IPS DF 4.7 (cell line): ENCODE data around the gene RPL19.

Source experiments
- DNase-seq: peaks from one replicate; pipeline ENCODE4 v3.0.0-alpha.2; 2013; ENCODE audit warnings: low spot score; ENCODE audit errors: extremely low read depth

The RPL19 gene

GRCh38 chr17:39223907-39224777, 24.1 kb downstream of the RPL19 start:
- DNase-seq: no peak

GRCh38 chr17:39224778-39225307, 24.8 kb downstream of the RPL19 start:
- no peak for DNase-seq

- no peak for DNase-seq
Measured at GRCh38 chr17:39225308-39225958, 25.4 kb downstream of the RPL19 start, which contains the start of gene STAC2. Gene STAC2 (minus strand): TSS chr17:39225945. CDS start chr17:39225502, 443 bp downstream.

- DNase-seq: no peak
Measured at GRCh38 chr17:39225959-39226683, 26.0 kb downstream of the RPL19 start.

GRCh38 chr17:39227364-39227919, 27.4 kb downstream of the RPL19 start:
- no peak for DNase-seq

- no peak for DNase-seq
Measured at GRCh38 chr17:39229274-39229913, 29.3 kb downstream of the RPL19 start.

- DNase-seq: no peak
Measured at GRCh38 chr17:39230361-39230760, 30.3 kb downstream of the RPL19 start.

GRCh38 chr17:39231091-39231561, 31.0 kb downstream of the RPL19 start:
- DNase-seq: no peak

- no peak for DNase-seq
Measured at GRCh38 chr17:39231591-39232551, 31.8 kb downstream of the RPL19 start.

GRCh38 chr17:39235555-39236449, 35.7 kb downstream of the RPL19 start:
- peak; percentile 89 for DNase-seq

- DNase-seq: no peak
Measured at GRCh38 chr17:39236450-39236927, 36.4 kb downstream of the RPL19 start.

- no peak for DNase-seq
Measured at GRCh38 chr17:39236981-39237441, 36.9 kb downstream of the RPL19 start.

GRCh38 chr17:39237586-39237985, 37.5 kb downstream of the RPL19 start:
- DNase-seq: no peak

GRCh38 chr17:39238311-39238972, 38.4 kb downstream of the RPL19 start:
- no peak for DNase-seq

- DNase-seq: peak; percentile 58
Measured at GRCh38 chr17:39239640-39240314, 39.7 kb downstream of the RPL19 start.

GRCh38 chr17:39240631-39241030, 40.5 kb downstream of the RPL19 start:
- no peak for DNase-seq

- no peak for DNase-seq
Measured at GRCh38 chr17:39243155-39243554, 43.1 kb downstream of the RPL19 start.
